Measurements from ENCODE around the gene FALEC. TPM values are rescaled to one million over a fixed set of nuclear protein-coding genes. Genes with fewer than 3 reads are reported as not detected.

FALEC gene
- total and polyA plus RNA-seq, 2 experiments from 2014 or later, result 1.7 TPM; not detected in 1

- Mint-ChIP-seq H3K36me3 (ENCODE audit: low read depth) (peaks cover 66% of the 10 kb centered on the region), H3K27me3 (ENCODE audit: insufficient read depth, low read depth, poor library complexity) (peaks cover 43% of the 10 kb centered on the region), H3K4me1 (peaks cover 47% of the 10 kb centered on the region), H3K9me3 (peaks cover 8% of the 10 kb centered on the region; the same call in 1 of the 3 replicates), H3K4me3 (peak overlapping the region; percentile 99), H3K27ac (peak overlapping the region; percentile 100)
- Histone ChIP-seq H2AFZ (no peak overlapping the region), H3K27ac (ENCODE audit: low read depth) (peak overlapping the region; percentile 100), H3K9me2 (ENCODE audit: insufficient read depth) (no peaks in the 10 kb centered on the region), H3K27me3 (ENCODE audit: insufficient read depth) (no peaks in the 10 kb centered on the region), H4K20me1 (replicated peaks; ENCODE audit: insufficient read depth) (peaks cover 50% of the 10 kb centered on the region), H3K4me2 (peak overlapping the region; percentile 92), H3K4me1 (ENCODE audit: insufficient read depth) (peaks cover 44% of the 10 kb centered on the region), H3F3A (replicated peaks; ENCODE audit: low read depth) (peaks cover 58% of the 10 kb centered on the region), H3K36me3 (ENCODE audit: insufficient read depth) (peaks cover 55% of the 10 kb centered on the region), H3K4me3 (peak overlapping the region; percentile 96), H3K79me2 (replicated peaks; ENCODE audit: insufficient read depth) (peaks cover 76% of the 10 kb centered on the region)
- DNase-seq (ENCODE audit: low spot score) (peak; percentile 14), ATAC-seq (no peak)
- TF ChIP-seq POLR2AphosphoS5 (IDR thresholded peaks at IDR 0.05; ENCODE audit: low read depth) (no peak), ZNF331 (CRISPR knock-in tag; IDR thresholded peaks at IDR 0.05; ENCODE audit: low read depth) (no peak), NANOG (IDR thresholded peaks at IDR 0.05; ENCODE audit: borderline replicate concordance) (no peak), JUNB (IDR thresholded peaks at IDR 0.05; ENCODE audit: unreplicated experiment) (no peak), CREB1 (CRISPR knock-in tag; IDR thresholded peaks at IDR 0.05; ENCODE audit: low read depth) (no peak), EZH2phosphoT487 (IDR thresholded peaks at IDR 0.05; ENCODE audit: unreplicated experiment) (no peak), ZNF114 (CRISPR knock-in tag; IDR thresholded peaks at IDR 0.05) (no peak), EZH2 (IDR thresholded peaks at IDR 0.05; ENCODE audit: low read depth, unreplicated experiment) (no peak), STAT1 (IDR thresholded peaks at IDR 0.05; ENCODE audit: unreplicated experiment) (no peak)
- TF ChIP-seq, protein P1, sequence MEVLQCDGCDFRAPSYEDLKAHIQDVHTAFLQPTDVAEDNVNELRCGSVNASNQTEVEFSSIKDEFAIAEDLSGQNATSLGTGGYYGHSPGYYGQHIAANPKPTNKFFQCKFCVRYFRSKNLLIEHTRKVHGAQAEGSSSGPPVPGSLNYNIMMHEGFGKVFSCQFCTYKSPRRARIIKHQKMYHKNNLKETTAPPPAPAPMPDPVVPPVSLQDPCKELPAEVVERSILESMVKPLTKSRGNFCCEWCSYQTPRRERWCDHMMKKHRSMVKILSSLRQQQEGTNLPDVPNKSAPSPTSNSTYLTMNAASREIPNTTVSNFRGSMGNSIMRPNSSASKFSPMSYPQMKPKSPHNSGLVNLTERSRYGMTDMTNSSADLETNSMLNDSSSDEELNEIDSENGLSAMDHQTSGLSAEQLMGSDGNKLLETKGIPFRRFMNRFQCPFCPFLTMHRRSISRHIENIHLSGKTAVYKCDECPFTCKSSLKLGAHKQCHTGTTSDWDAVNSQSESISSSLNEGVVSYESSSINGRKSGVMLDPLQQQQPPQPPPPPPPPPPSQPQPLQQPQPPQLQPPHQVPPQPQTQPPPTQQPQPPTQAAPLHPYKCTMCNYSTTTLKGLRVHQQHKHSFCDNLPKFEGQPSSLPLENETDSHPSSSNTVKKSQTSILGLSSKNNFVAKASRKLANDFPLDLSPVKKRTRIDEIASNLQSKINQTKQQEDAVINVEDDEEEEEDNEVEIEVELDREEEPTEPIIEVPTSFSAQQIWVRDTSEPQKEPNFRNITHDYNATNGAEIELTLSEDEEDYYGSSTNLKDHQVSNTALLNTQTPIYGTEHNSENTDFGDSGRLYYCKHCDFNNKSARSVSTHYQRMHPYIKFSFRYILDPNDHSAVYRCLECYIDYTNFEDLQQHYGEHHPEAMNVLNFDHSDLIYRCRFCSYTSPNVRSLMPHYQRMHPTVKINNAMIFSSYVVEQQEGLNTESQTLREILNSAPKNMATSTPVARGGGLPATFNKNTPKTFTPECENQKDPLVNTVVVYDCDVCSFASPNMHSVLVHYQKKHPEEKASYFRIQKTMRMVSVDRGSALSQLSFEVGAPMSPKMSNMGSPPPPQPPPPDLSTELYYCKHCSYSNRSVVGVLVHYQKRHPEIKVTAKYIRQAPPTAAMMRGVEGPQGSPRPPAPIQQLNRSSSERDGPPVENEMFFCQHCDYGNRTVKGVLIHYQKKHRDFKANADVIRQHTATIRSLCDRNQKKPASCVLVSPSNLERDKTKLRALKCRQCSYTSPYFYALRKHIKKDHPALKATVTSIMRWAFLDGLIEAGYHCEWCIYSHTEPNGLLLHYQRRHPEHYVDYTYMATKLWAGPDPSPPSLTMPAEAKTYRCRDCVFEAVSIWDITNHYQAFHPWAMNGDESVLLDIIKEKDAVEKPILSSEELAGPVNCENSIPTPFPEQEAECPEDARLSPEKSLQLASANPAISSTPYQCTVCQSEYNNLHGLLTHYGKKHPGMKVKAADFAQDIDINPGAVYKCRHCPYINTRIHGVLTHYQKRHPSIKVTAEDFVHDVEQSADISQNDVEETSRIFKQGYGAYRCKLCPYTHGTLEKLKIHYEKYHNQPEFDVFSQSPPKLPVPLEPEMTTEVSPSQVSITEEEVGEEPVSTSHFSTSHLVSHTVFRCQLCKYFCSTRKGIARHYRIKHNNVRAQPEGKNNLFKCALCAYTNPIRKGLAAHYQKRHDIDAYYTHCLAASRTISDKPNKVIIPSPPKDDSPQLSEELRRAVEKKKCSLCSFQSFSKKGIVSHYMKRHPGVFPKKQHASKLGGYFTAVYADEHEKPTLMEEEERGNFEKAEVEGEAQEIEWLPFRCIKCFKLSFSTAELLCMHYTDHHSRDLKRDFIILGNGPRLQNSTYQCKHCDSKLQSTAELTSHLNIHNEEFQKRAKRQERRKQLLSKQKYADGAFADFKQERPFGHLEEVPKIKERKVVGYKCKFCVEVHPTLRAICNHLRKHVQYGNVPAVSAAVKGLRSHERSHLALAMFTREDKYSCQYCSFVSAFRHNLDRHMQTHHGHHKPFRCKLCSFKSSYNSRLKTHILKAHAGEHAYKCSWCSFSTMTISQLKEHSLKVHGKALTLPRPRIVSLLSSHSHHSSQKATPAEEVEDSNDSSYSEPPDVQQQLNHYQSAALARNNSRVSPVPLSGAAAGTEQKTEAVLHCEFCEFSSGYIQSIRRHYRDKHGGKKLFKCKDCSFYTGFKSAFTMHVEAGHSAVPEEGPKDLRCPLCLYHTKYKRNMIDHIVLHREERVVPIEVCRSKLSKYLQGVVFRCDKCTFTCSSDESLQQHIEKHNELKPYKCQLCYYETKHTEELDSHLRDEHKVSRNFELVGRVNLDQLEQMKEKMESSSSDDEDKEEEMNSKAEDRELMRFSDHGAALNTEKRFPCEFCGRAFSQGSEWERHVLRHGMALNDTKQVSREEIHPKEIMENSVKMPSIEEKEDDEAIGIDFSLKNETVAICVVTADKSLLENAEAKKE (CRISPR knock-in tag; IDR thresholded peaks at IDR 0.05), result no peak
- TF ChIP-seq, protein P2, sequence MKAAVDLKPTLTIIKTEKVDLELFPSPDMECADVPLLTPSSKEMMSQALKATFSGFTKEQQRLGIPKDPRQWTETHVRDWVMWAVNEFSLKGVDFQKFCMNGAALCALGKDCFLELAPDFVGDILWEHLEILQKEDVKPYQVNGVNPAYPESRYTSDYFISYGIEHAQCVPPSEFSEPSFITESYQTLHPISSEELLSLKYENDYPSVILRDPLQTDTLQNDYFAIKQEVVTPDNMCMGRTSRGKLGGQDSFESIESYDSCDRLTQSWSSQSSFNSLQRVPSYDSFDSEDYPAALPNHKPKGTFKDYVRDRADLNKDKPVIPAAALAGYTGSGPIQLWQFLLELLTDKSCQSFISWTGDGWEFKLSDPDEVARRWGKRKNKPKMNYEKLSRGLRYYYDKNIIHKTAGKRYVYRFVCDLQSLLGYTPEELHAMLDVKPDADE (IDR thresholded peaks at IDR 0.05), result no peak
These were observed 62.2 kb downstream of the FALEC start for GRCh38 chr1:150577557-150578271.

Measured in GM23338 (cell line).